Stimulated activated CD8-positive, alpha-beta memory T cell treated with anti-CD3 and anti-CD28 coated beads, Interleukin-12 subunit alpha, Interleukin-12 subunit beta, amount 100 ng/mL, for 4 hours (primary cell): Measurements from ENCODE around the gene PDE8A.
"Not testable (repeated sequence)": the region's sequence is repeated elsewhere in the genome, so short reads cannot be mapped to it uniquely, and the experiment has no call there.

Experiments
- DNase-seq: peaks from one replicate; pipeline ENCODE4 v3.0.0-alpha.2; 2020; ENCODE audit warnings: low read depth

PDE8A gene

GRCh38 chr15:85010071-85010385 lies 28.4 kb downstream of the PDE8A start:
- no peak for DNase-seq

GRCh38 chr15:85010386-85011159 lies 28.9 kb downstream of the PDE8A start:
- no peak for DNase-seq

GRCh38 chr15:85011160-85011571 lies 29.5 kb downstream of the PDE8A start:
- DNase-seq, result no peak

- DNase-seq, result not testable (repeated sequence)
Measured at GRCh38 chr15:85011724-85012123, 30.1 kb downstream of the PDE8A start.

GRCh38 chr15:85013785-85014184 lies 32.1 kb downstream of the PDE8A start:
- DNase-seq, result no peak

- no peak for DNase-seq
Measured at GRCh38 chr15:85014932-85015331, 33.3 kb downstream of the PDE8A start.

- DNase-seq, result no peak
Measured at GRCh38 chr15:85016275-85016674, 34.6 kb downstream of the PDE8A start.

GRCh38 chr15:85019815-85020590 lies 38.3 kb downstream of the PDE8A start:
- DNase-seq, result no peak

GRCh38 chr15:85021409-85021808 lies 39.8 kb downstream of the PDE8A start:
- no peak for DNase-seq

GRCh38 chr15:85022860-85023403 lies 41.3 kb downstream of the PDE8A start:
- DNase-seq, result no peak

- DNase-seq, result no peak
Measured at GRCh38 chr15:85024003-85024402, 42.3 kb downstream of the PDE8A start.

- DNase-seq, result no peak
Measured at GRCh38 chr15:85024509-85025336, 43.1 kb downstream of the PDE8A start.

- DNase-seq, result no peak
Measured at GRCh38 chr15:85025516-85026251, 44.0 kb downstream of the PDE8A start.

- DNase-seq, result no peak
Measured at GRCh38 chr15:85026304-85027032, 44.8 kb downstream of the PDE8A start.

- no peak for DNase-seq
Measured at GRCh38 chr15:85027033-85027380, 45.4 kb downstream of the PDE8A start.

- no peak for DNase-seq
Measured at GRCh38 chr15:85027421-85027820, 45.8 kb downstream of the PDE8A start.

- DNase-seq, result no peak
Measured at GRCh38 chr15:85028416-85028815, 46.8 kb downstream of the PDE8A start.

GRCh38 chr15:85029221-85029620 lies 47.6 kb downstream of the PDE8A start:
- DNase-seq, result no peak

GRCh38 chr15:85030301-85030929 lies 48.8 kb downstream of the PDE8A start:
- DNase-seq, result no peak

GRCh38 chr15:85031086-85031943 lies 49.7 kb downstream of the PDE8A start:
- no peak for DNase-seq
